Measurements from ENCODE around the gene CASKIN1.

Gene CASKIN1

GRCh38 chr16:2197765-2198164 lies 1.4 kb upstream of the CASKIN1 start:
- H2AFZ ChIP-seq (ENCODE audit: low read depth, low read length) = no peak overlapping the region
- H3K36me3 ChIP-seq (replicated peaks; ENCODE audit: low read depth, low read length) = no peaks in the 10 kb centered on the region
- H3K9me3 ChIP-seq (ENCODE audit: insufficient read depth, low read length) = no peaks in the 10 kb centered on the region
- H3K9ac ChIP-seq (ENCODE audit: low read length) = no peak overlapping the region
- no peaks in the 10 kb centered on the region for H4K20me1 ChIP-seq (ENCODE audit: insufficient read depth, low read length)
- no peaks in the 10 kb centered on the region for H3K79me2 ChIP-seq (ENCODE audit: low read length)
- TF ChIP-seq EZH2phosphoT487 (IDR thresholded peaks at IDR 0.05; ENCODE audit: low read depth) = no peak
- no peak for TF ChIP-seq CTCF (IDR thresholded peaks at IDR 0.05; ENCODE audit: low read depth, low read length)
- peaks cover 5% of the 10 kb centered on the region; the same call in 1 of the 2 replicates for H3K4me1 ChIP-seq (ENCODE audit: low read length)
- H3K4me2 ChIP-seq (ENCODE audit: low read length) = no peak overlapping the region
- H3K4me3 ChIP-seq (ENCODE audit: low read length) = no peak overlapping the region
- peaks cover 48% of the 10 kb centered on the region for H3K27me3 ChIP-seq (ENCODE audit: low read depth, low read length)
- no peak overlapping the region for H3K27ac ChIP-seq (ENCODE audit: low read length)

- H4K20me1 ChIP-seq (ENCODE audit: insufficient read depth, low read length) = no peaks in the 10 kb centered on the region
- H3K36me3 ChIP-seq (replicated peaks; ENCODE audit: low read depth, low read length) = no peaks in the 10 kb centered on the region
- H3K27me3 ChIP-seq (ENCODE audit: low read depth, low read length) = peaks cover 48% of the 10 kb centered on the region
- H3K9ac ChIP-seq (ENCODE audit: low read length) = no peak overlapping the region
- no peak overlapping the region for H3K4me2 ChIP-seq (ENCODE audit: low read length)
- no peaks in the 10 kb centered on the region for H3K79me2 ChIP-seq (ENCODE audit: low read length)
- H3K9me3 ChIP-seq (ENCODE audit: insufficient read depth, low read length) = no peaks in the 10 kb centered on the region
- TF ChIP-seq CTCF (IDR thresholded peaks at IDR 0.05; ENCODE audit: low read depth, low read length) (no peak), EZH2phosphoT487 (IDR thresholded peaks at IDR 0.05; ENCODE audit: low read depth) (no peak)
- H3K27ac ChIP-seq (ENCODE audit: low read length) = no peak overlapping the region
- no peak overlapping the region for H2AFZ ChIP-seq (ENCODE audit: low read depth, low read length)
- H3K4me1 ChIP-seq (ENCODE audit: low read length) = peaks cover 5% of the 10 kb centered on the region; the same call in 1 of the 2 replicates
- no peak overlapping the region for H3K4me3 ChIP-seq (ENCODE audit: low read length)
These were observed 641 bp upstream of the CASKIN1 start for GRCh38 chr16:2196981-2197511.

GRCh38 chr16:2195322-2196161 lies 863 bp downstream of the CASKIN1 start:
- Histone ChIP-seq H3K27ac (ENCODE audit: low read length) (no peak overlapping the region), H3K4me1 (ENCODE audit: low read length) (peaks cover 5% of the 10 kb centered on the region; the same call in 1 of the 2 replicates), H3K27me3 (ENCODE audit: low read depth, low read length) (peaks cover 48% of the 10 kb centered on the region), H3K79me2 (ENCODE audit: low read length) (no peaks in the 10 kb centered on the region), H3K9me3 (ENCODE audit: insufficient read depth, low read length) (no peaks in the 10 kb centered on the region), H3K4me2 (ENCODE audit: low read length) (peak overlapping the region; percentile 64), H3K4me3 (ENCODE audit: low read length) (peak overlapping the region; percentile 68), H4K20me1 (ENCODE audit: insufficient read depth, low read length) (no peaks in the 10 kb centered on the region), H3K36me3 (replicated peaks; ENCODE audit: low read depth, low read length) (no peaks in the 10 kb centered on the region), H2AFZ (ENCODE audit: low read depth, low read length) (no peak overlapping the region), H3K9ac (ENCODE audit: low read length) (0 out of 2 replicates have a peak overlapping the region, but pooled peaks have one; percentile 18)
- TF ChIP-seq EZH2phosphoT487 (IDR thresholded peaks at IDR 0.05; ENCODE audit: low read depth) (no peak), CTCF (IDR thresholded peaks at IDR 0.05; ENCODE audit: low read depth, low read length) (no peak)

- H3K36me3 ChIP-seq (replicated peaks; ENCODE audit: low read depth, low read length) = no peaks in the 10 kb centered on the region
- peaks cover 42% of the 10 kb centered on the region for H3K27me3 ChIP-seq (ENCODE audit: low read depth, low read length)
- no peak overlapping the region for H3K27ac ChIP-seq (ENCODE audit: low read length)
- TF ChIP-seq EZH2phosphoT487 (IDR thresholded peaks at IDR 0.05; ENCODE audit: low read depth) = no peak
- peak; percentile 54 for TF ChIP-seq CTCF (IDR thresholded peaks at IDR 0.05; ENCODE audit: low read depth, low read length)
- H3K9ac ChIP-seq (ENCODE audit: low read length) = no peak overlapping the region
- H3K79me2 ChIP-seq (ENCODE audit: low read length) = no peaks in the 10 kb centered on the region
- H3K9me3 ChIP-seq (ENCODE audit: insufficient read depth, low read length) = no peaks in the 10 kb centered on the region
- peak overlapping the region; percentile 68 for H3K4me3 ChIP-seq (ENCODE audit: low read length)
- H2AFZ ChIP-seq (ENCODE audit: low read depth, low read length) = no peak overlapping the region
- peaks cover 5% of the 10 kb centered on the region; the same call in 1 of the 2 replicates for H3K4me1 ChIP-seq (ENCODE audit: low read length)
- H3K4me2 ChIP-seq (ENCODE audit: low read length) = peak overlapping the region; percentile 64
- no peaks in the 10 kb centered on the region for H4K20me1 ChIP-seq (ENCODE audit: insufficient read depth, low read length)
These were observed 1.5 kb downstream of the CASKIN1 start for GRCh38 chr16:2194852-2195321.

All from OCI-LY3 (cell line).